ENCODE measurements around the gene GSTM4. TPM values are rescaled to one million over a fixed set of nuclear protein-coding genes. Genes with fewer than 3 reads are reported as not detected.

The GSTM4 gene
- total and polyA plus RNA-seq, 2 donors (not counting 1 experiment from before 2014, with no cell fraction given), result 17.7 to 30.8 TPM

GRCh38 chr1:109631513-109632505, 24.1 kb upstream of the GSTM4 start:
- Histone ChIP-seq H3K9me3 (ENCODE audit: control insufficient read depth, insufficient read depth, low read depth, low read length) (no peaks in the 10 kb centered on the region), H3K27me3 (ENCODE audit: control insufficient read depth, insufficient read depth, low read length) (no peaks in the 10 kb centered on the region), H3K79me2 (ENCODE audit: control insufficient read depth, insufficient read depth, low read length) (no peaks in the 10 kb centered on the region), H3K27ac (ENCODE audit: insufficient read depth, low read length) (no peak overlapping the region), H2AFZ (ENCODE audit: low read length) (no peak overlapping the region), H3K9ac (ENCODE audit: insufficient read depth, low read length) (no peak overlapping the region), H3K4me3 (replicated peaks in 1 of 4; ENCODE audit: control extremely low read depth in 1 of 4, insufficient read depth in 1 of 4, low read depth in 3 of 4, low read length in 4 of 4) (no peak overlapping the region), H3K4me1 (ENCODE audit: control insufficient read depth, extremely low read depth, insufficient read depth, low read length) (peaks cover 10% of the 10 kb centered on the region), H3K4me2 (ENCODE audit: extremely low read depth, insufficient read depth, low read length) (no peak overlapping the region), H4K20me1 (ENCODE audit: control insufficient read depth, extremely low read depth, insufficient read depth, low read length) (no peaks in the 10 kb centered on the region), H3K36me3 (ENCODE audit: control insufficient read depth, insufficient read depth, low read length) (peaks cover 31% of the 10 kb centered on the region)
- TF ChIP-seq, protein P1, sequence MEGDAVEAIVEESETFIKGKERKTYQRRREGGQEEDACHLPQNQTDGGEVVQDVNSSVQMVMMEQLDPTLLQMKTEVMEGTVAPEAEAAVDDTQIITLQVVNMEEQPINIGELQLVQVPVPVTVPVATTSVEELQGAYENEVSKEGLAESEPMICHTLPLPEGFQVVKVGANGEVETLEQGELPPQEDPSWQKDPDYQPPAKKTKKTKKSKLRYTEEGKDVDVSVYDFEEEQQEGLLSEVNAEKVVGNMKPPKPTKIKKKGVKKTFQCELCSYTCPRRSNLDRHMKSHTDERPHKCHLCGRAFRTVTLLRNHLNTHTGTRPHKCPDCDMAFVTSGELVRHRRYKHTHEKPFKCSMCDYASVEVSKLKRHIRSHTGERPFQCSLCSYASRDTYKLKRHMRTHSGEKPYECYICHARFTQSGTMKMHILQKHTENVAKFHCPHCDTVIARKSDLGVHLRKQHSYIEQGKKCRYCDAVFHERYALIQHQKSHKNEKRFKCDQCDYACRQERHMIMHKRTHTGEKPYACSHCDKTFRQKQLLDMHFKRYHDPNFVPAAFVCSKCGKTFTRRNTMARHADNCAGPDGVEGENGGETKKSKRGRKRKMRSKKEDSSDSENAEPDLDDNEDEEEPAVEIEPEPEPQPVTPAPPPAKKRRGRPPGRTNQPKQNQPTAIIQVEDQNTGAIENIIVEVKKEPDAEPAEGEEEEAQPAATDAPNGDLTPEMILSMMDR (conservative IDR thresholded peaks at IDR 0.05 in 1 of 2, IDR thresholded peaks at IDR 0.05 in 1 of 2; ENCODE audit: low read depth in 1 of 2, low read length in 2 of 2), result no peak
- TF ChIP-seq EZH2 (IDR thresholded peaks at IDR 0.05; ENCODE audit: low read length, missing control alignments), result no peak
- no peak for DNase-seq (ENCODE audit: low read depth in 2 of 2)

DNA sequence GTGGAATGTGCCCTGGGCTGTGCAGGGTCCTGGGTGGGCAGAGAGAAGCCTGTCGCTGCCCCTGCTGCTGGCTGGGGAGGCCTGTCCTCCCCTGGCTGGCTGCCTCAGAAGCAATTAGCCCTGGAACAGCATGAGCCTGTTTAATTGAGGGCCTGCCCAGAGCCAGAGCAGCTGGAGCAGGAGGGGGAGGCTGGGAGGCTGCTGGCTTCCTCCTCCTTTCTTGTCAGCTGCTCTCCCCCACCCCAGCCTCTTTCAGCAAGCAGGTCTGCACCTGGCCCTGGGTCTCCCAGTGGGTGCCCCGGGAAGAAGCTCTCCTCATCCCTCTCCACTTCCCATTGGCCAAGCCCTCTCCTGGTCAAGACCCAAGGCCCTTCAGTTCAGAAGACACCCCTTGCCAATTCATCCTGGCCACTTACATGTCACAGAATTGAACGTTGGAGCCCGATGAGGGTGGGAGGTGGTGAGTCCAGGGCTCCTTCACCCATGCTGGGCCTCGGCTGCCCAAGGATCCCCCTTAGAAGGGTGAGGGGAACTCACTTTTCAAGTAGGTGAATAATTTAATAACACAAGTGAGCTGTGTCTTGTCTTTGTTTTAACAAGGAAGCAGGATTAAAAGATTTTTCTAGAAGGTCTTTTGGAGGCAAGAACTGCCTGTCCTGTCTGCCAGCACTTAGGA, 23.1 kb upstream of the GSTM4 start:
- Histone ChIP-seq H3K9me3 (ENCODE audit: control insufficient read depth, insufficient read depth, low read depth, low read length) (no peaks in the 10 kb centered on the region), H3K4me3 (replicated peaks in 1 of 4; ENCODE audit: control extremely low read depth in 1 of 4, insufficient read depth in 1 of 4, low read depth in 3 of 4, low read length in 4 of 4) (no peak overlapping the region), H3K9ac (ENCODE audit: insufficient read depth, low read length) (no peak overlapping the region), H4K20me1 (ENCODE audit: control insufficient read depth, extremely low read depth, insufficient read depth, low read length) (no peaks in the 10 kb centered on the region), H2AFZ (ENCODE audit: low read length) (no peak overlapping the region), H3K27me3 (ENCODE audit: control insufficient read depth, insufficient read depth, low read length) (no peaks in the 10 kb centered on the region), H3K4me1 (ENCODE audit: control insufficient read depth, extremely low read depth, insufficient read depth, low read length) (peaks cover 10% of the 10 kb centered on the region), H3K27ac (ENCODE audit: insufficient read depth, low read length) (no peak overlapping the region), H3K36me3 (ENCODE audit: control insufficient read depth, insufficient read depth, low read length) (peaks cover 29% of the 10 kb centered on the region), H3K4me2 (ENCODE audit: extremely low read depth, insufficient read depth, low read length) (no peak overlapping the region), H3K79me2 (ENCODE audit: control insufficient read depth, insufficient read depth, low read length) (no peaks in the 10 kb centered on the region)
- DNase-seq (ENCODE audit: low read depth in 2 of 2), result no peak
- TF ChIP-seq EZH2 (IDR thresholded peaks at IDR 0.05; ENCODE audit: low read length, missing control alignments), result no peak
- TF ChIP-seq, protein P1 (conservative IDR thresholded peaks at IDR 0.05 in 1 of 2, IDR thresholded peaks at IDR 0.05 in 1 of 2; ENCODE audit: low read depth in 1 of 2, low read length in 2 of 2), result no peak

DNA sequence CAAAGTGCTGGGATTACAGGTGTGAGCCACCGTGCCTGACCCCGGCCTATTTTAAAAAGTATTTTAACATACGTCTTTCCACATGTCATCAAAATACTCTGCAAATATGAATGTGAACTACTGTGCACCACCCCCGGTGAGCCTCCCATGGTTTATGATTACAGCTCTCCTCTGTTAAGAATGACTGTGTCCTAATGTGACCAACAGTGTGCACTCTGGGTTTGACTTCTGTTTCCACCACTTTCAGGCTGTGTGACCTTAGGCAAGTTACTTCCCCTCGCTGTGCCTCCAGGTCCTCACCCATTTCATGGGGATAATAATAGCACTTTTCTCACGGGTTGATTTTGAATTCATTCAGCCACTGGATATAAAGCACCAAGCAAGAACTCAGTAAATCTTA, 21.6 kb upstream of the GSTM4 start:
- TF ChIP-seq, protein P1 (conservative IDR thresholded peaks at IDR 0.05 in 1 of 2, IDR thresholded peaks at IDR 0.05 in 1 of 2; ENCODE audit: low read depth in 1 of 2, low read length in 2 of 2), result no peak
- no peak for TF ChIP-seq EZH2 (IDR thresholded peaks at IDR 0.05; ENCODE audit: low read length, missing control alignments)
- Histone ChIP-seq H3K79me2 (ENCODE audit: control insufficient read depth, insufficient read depth, low read length) (no peaks in the 10 kb centered on the region), H3K4me2 (ENCODE audit: extremely low read depth, insufficient read depth, low read length) (no peak overlapping the region), H3K27ac (ENCODE audit: insufficient read depth, low read length) (no peak overlapping the region), H3K4me3 (replicated peaks in 1 of 4; ENCODE audit: control extremely low read depth in 1 of 4, insufficient read depth in 1 of 4, low read depth in 3 of 4, low read length in 4 of 4) (no peak overlapping the region), H4K20me1 (ENCODE audit: control insufficient read depth, extremely low read depth, insufficient read depth, low read length) (no peaks in the 10 kb centered on the region), H3K36me3 (ENCODE audit: control insufficient read depth, insufficient read depth, low read length) (peaks cover 21% of the 10 kb centered on the region), H3K4me1 (ENCODE audit: control insufficient read depth, extremely low read depth, insufficient read depth, low read length) (peaks cover 10% of the 10 kb centered on the region), H2AFZ (ENCODE audit: low read length) (no peak overlapping the region), H3K27me3 (ENCODE audit: control insufficient read depth, insufficient read depth, low read length) (no peaks in the 10 kb centered on the region), H3K9ac (ENCODE audit: insufficient read depth, low read length) (no peak overlapping the region), H3K9me3 (ENCODE audit: control insufficient read depth, insufficient read depth, low read depth, low read length) (no peaks in the 10 kb centered on the region)
- DNase-seq (ENCODE audit: low read depth in 2 of 2), result no peak
